Measurements from ENCODE around the gene OXSM. TPM values are rescaled to one million over a fixed set of nuclear protein-coding genes. Genes with fewer than 3 reads are reported as not detected.

OXSM gene
- total and polyA plus RNA-seq, 2 donors from 2014 or later, result 13.4 to 21.4 TPM

DNA sequence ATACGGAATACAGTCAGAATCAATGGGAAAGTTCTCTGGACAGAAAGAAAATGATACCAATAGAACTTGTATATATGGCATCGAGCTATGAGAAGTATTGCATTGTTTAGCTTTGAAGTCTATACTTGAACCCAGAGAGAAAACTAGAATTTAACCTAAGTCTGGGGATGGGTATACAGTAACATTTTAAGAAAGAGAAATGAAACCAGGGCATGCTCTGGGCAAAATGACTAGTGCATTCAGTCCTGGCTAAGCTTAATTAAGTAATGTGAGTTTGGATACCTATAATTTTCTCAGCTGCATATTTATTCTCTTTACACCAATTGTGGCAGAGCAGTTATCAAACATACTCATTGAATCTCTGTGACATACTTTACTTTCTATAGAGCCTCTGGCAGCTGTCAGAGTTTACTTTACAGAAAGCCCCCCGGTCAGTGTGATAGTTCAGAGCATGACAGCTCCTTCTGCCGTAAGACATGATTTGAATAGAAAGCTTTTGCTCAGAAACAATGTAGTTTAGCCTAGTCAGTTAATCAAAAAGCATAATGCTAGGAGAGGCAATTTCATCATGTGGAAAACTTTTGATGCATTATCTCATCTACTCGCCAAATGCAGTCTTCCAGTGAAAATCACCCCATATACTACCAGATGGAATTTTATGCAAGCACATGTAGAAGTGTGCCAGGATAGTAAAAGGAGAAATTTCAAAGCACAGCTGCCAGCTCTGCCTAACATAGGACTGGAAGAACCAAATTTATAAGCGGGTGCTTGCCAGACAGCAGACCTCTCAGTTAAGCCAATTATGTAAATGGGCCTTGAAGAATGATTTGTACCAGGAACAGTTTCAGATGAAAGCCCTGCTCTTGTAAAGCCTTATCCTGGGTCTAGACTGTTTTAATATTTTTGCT lies 40.7 kb downstream of the OXSM start:
- H3K27ac ChIP-seq (ENCODE audit: low read depth in 2 of 2, low read length in 2 of 2), result no peak overlapping the region
- no peaks in the 10 kb centered on the region for H3K27me3 ChIP-seq (ENCODE audit: control insufficient read depth, insufficient read depth, low read length)
- no peak for TF ChIP-seq CTCF (IDR thresholded peaks at IDR 0.05; ENCODE audit: borderline replicate concordance, extremely low read depth, insufficient read depth)
- FAIRE-seq (no peak), DNase-seq (no peak)
- H3K4me3 ChIP-seq (ENCODE audit: low read length in 3 of 3), result no peak overlapping the region
- intact Hi-C loops (cut with DNase I), result no loop called here
- H3K4me1 ChIP-seq (ENCODE audit: control insufficient read depth in 2 of 3, insufficient read depth in 2 of 3, low read depth in 1 of 3, low read length in 3 of 3), result no peaks in the 10 kb centered on the region
- H3K36me3 ChIP-seq (ENCODE audit: control insufficient read depth in 2 of 3, insufficient read depth in 3 of 3, low read length in 3 of 3), result no peaks in the 10 kb centered on the region
- no peak overlapping the region for H3K9ac ChIP-seq (ENCODE audit: low read length in 3 of 3)
- H3K9me3 ChIP-seq (ENCODE audit: control insufficient read depth in 2 of 3, insufficient read depth in 1 of 3, low read length in 3 of 3), result no peaks in the 10 kb centered on the region

GRCh38 chr3:25831578-25831977 lies 41.7 kb downstream of the OXSM start:
- Histone ChIP-seq H3K9me3 (ENCODE audit: control insufficient read depth in 2 of 3, insufficient read depth in 1 of 3, low read length in 3 of 3) (no peaks in the 10 kb centered on the region), H3K27ac (ENCODE audit: low read depth in 2 of 2, low read length in 2 of 2) (no peak overlapping the region), H3K27me3 (ENCODE audit: control insufficient read depth, insufficient read depth, low read length) (no peaks in the 10 kb centered on the region), H3K4me3 (ENCODE audit: low read length in 3 of 3) (no peak overlapping the region), H3K4me1 (ENCODE audit: control insufficient read depth in 2 of 3, insufficient read depth in 2 of 3, low read depth in 1 of 3, low read length in 3 of 3) (no peaks in the 10 kb centered on the region), H3K9ac (ENCODE audit: low read length in 3 of 3) (no peak overlapping the region), H3K36me3 (ENCODE audit: control insufficient read depth in 2 of 3, insufficient read depth in 3 of 3, low read length in 3 of 3) (no peaks in the 10 kb centered on the region)
- FAIRE-seq, result no peak
- intact Hi-C loops (cut with DNase I), result no loop called here
- DNase-seq, result peak in 3 of 5 donors; percentile 15 to 40 (median 16)
- no peak for TF ChIP-seq CTCF (IDR thresholded peaks at IDR 0.05; ENCODE audit: borderline replicate concordance, extremely low read depth, insufficient read depth)

DNA sequence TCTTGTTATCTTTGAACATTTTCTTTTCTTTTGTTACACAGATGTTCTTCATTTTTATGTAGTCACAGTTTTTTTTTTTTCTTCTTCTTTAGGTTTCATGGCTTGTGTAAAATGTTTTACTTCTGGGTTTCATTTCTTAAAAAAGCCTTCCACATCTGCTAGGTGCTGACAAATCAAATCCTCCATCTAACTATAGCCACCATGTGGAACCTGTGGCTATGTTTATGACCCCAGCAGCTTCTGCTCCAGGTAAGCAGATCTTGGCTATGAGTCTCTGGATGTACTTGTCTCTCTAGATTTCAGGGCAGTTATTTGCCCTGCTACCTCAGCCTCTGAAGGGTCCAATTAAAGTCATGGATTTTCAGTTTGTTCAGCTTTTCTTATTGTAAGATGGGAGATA lies 44.5 kb downstream of the OXSM start:
- FAIRE-seq, result no peak
- TF ChIP-seq CTCF (IDR thresholded peaks at IDR 0.05; ENCODE audit: borderline replicate concordance, extremely low read depth, insufficient read depth), result no peak
- intact Hi-C loops (cut with DNase I), result no loop called here
- Histone ChIP-seq H3K27me3 (ENCODE audit: control insufficient read depth, insufficient read depth, low read length) (no peaks in the 10 kb centered on the region), H3K9me3 (ENCODE audit: control insufficient read depth in 2 of 3, insufficient read depth in 1 of 3, low read length in 3 of 3) (no peaks in the 10 kb centered on the region), H3K4me1 (ENCODE audit: control insufficient read depth in 2 of 3, insufficient read depth in 2 of 3, low read depth in 1 of 3, low read length in 3 of 3) (no peaks in the 10 kb centered on the region), H3K36me3 (ENCODE audit: control insufficient read depth in 2 of 3, insufficient read depth in 3 of 3, low read length in 3 of 3) (no peaks in the 10 kb centered on the region), H3K9ac (ENCODE audit: low read length in 3 of 3) (no peak overlapping the region), H3K27ac (ENCODE audit: low read depth in 2 of 2, low read length in 2 of 2) (no peak overlapping the region), H3K4me3 (ENCODE audit: low read length in 3 of 3) (no peak overlapping the region)
- DNase-seq, result no peak
